Left renal cortex interstitium (tissue), 4 donors: ENCODE data around the gene SFMBT2. TPM values are rescaled to one million over a fixed set of nuclear protein-coding genes. Genes with fewer than 3 reads are reported as not detected.
A peak's percentile ranks its signal among the peaks of the same experiment; 100 is the strongest.

Experiments
- DNase-seq, 4 donors: peaks; one replicate each; pipeline ENCODE4 v3.0.0-alpha.2; 2013; ENCODE audit warnings: low read depth in 4 of 4, low spot score in 2 of 4, missing footprints in 1 of 4
- polyA plus RNA-seq, 4 donors: library from polyadenylated mRNA; unstranded; fragments of 120-200 nt; gene quantifications; one replicate each; pipeline ENCODE4 v1.2.1, GENCODE V29; 2013; ENCODE audit not compliant: insufficient read length in 4 of 4

SFMBT2 gene
- polyA plus RNA-seq, 4 donors: 5.2 to 8.4 (median 6.4) TPM

DNA sequence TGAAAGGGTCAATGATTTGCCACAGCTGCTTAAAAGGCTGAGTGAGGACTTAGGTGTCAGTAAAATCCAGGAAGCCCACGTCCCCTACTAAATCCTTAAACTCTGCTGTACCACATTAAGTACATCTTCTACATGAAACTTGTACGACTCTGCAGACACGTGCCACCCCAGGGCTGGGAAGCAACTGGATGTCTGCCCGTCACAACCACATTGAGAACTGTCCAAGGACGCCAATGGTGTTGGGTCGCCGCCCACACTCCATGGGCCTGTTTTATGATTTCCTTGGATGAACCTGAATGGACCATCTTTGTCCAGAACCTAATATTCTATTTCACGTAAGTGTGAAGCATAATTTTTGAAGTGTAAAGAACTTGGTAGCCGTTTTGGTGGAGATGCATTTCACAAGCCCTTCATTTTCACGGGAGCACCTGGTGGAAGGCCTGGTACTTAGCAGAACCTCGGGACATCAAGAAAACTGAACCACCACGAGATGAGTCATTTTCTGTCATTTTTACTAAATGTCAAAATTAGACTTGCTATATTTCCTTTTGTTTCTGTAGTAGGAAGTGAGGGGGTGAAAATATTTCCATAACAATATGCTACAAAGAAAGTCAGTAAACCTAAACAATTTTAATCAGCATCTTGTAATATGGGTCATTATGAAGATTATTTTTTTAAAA is 134.9 kb downstream of the SFMBT2 start:
- no peak for DNase-seq

DNA sequence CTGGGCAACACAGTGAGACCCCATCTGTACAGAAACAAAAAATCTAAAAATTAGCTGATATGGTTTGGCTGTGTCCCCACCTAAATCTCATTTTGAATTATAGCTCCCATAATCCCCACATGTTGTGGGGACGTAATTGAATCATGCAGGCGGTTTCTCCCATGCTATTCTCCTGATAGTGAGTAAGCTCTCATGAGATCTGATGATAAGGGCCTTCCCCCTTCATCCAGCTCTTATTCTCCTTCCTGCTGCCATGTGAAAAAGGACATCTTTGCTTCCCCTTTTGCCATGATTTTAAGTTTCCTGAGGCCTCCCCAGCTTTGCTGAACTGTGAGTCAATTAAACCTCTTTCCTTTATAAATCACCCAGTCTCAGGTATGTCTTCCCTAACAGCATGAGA is 136.5 kb downstream of the SFMBT2 start:
- DNase-seq: no peak

DNA sequence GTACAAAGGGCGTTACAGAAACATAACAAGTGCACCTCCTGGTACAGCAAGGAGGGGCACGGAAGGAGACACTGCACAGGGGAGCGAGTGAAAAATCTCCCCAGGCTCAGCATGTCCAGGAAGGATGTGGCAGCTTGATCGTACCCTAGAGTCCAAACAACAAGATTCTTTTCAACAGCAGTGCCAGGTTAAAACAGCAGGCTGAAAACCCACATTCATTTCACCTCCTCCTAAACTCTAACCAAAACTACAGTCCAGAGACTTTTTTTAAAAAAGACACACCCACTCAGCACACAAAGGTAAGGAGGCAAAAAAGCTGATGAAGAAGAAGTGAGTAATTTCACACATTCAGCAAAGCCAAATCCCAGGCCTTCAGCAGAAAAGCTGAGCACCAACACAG is 138.8 kb downstream of the SFMBT2 start:
- no peak for DNase-seq

DNA sequence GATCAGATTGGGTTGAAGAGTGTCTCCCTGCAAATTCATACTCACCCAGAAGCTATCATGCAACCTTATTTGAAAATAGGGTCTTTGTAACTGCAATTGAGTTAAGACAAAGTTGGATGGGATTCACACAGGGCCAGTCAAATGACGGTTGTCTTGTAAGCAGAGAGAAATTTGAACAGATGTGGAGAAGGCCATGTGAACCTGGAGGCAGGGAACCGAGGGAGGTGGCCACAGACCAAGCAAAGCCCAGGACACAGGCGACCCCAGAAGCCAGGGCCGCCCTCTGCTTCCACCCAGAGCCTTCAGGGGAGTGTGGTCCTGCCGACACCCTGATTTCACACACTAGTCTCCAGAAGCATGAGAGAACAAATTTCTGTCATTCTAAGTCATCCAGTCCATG is 140.8 kb downstream of the SFMBT2 start:
- no peak for DNase-seq

DNA sequence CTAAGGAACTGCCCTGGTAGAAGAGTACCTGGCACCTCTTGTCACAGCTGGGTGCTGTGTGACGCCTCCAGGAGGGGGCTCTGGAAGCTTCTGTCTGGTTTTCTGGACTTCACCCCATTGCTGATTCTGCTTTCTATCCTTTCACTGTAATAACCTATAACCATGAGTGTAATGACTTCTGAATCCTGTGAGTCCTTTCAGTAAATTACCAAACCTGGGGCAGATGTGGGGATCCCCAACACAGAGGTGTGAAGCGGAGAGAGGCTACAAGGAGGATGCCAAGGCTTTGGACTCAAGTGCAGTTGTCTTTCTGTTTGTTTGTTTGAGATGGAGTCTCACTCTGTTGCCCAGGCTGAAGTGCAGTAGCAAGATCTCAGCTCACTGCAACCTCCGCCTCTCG is 143.7 kb downstream of the SFMBT2 start:
- DNase-seq: no peak

DNA sequence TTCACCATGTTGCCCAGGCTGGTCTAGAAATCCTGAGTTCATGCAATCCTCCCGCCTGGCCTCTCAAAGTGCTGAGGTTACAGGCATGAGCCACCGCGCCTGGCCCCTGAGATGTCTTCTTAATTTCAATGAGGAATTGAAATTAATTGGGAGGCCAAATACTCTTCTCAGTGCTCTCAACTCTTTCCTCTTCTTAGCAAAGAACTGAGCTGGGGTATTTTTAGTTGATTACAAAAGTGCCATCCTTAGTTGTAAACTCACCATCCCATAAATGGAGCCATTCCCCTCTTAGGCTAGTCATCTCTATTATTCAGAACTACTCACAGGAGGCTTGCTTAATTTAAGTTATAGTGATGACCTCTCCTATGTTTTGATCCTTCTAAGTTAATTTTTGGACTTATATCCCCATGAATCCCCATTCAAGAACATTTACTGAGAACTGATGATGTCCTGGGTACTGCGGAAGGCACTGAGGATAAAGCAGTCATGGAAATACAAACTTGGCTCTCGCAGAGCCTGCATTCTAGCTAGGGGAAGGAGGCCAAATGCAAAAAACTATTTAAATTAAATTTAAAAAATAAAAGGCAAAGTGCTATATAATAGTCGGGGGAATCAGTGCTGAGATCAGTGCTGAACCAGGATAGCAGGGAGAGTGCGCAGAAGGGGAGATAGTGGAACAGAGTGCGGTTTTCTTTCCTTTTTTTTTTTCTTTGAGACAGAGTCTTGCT is 145.3 kb downstream of the SFMBT2 start:
- DNase-seq: no peak

DNA sequence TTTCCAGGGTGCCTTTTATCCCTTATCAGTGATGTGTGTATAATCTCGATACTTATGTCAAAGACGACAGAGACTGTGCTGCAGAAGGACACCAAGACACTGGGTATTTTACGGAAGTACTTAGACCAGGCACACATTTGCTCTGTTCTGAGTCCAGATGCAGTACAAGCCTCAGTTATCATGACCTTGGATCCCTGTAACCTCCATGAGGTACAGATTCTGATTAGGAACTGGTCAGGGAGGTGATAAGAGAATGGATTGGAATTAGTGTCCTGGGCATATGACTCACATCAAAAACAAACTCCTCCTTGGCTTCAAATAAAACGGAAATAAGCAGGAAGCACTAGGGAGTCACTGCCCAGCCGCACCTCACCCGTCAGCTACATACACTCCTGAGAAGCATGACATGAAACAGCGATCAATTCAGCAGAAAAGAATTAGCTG is 146.5 kb downstream of the SFMBT2 start:
- DNase-seq: no peak

DNA sequence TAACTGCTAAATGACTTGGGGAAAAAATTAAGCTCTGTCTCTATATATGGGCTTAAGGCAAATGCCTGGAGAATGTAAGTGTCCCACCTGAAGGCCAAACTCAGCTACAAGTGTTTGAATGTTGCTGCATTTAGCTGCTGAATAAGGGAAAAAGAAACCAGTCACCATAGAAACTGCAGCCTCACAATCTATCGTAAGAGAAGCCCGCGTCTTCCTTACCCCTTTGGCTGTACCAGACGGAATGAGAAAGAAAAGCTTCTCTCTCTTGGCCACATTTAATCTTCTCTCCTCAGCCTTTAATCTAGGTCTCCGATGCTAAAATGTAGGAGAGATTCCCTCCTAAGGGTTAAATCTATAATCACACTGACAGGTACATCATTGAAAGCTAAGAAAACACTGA is 147.2 kb downstream of the SFMBT2 start:
- DNase-seq: no peak

DNA sequence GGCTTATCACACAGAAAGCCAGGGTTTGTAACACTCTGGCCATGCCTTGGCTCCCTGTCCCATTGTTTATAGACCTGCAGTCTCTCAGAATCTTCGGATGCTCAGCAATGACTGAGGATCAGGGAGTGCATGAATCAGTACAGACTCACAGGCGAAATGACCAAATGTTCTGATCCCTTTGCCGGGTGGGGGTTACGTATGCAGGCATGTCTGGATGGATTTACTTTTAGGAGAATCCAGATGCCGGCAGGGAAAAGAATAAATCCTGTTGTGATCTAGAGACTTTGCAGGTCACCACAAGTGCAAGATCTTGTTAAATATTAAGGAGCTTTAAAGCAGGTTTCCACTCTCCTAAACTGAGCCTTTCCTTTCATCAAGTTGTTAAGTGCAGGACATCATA is 149.5 kb downstream of the SFMBT2 start:
- no peak for DNase-seq

DNA sequence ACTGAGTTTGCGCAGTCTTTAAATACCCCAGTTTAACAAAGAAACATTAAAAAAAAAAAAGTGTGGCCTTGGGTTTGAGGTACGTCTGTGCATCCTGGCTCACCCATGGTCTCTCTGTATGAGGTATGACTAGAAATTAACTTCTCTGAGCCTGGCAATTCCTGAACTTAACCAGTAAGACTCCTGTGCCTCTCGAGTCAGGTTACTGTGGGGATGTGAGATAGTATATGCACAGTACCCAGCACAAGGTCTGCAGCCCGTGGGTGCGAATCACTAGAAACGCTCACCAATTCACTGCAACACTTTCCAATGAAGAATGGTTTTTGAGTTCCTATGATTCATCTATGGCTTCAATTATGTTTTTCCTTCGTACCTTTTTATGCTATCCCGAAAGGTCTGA is 149.9 kb downstream of the SFMBT2 start:
- DNase-seq: no peak

DNA sequence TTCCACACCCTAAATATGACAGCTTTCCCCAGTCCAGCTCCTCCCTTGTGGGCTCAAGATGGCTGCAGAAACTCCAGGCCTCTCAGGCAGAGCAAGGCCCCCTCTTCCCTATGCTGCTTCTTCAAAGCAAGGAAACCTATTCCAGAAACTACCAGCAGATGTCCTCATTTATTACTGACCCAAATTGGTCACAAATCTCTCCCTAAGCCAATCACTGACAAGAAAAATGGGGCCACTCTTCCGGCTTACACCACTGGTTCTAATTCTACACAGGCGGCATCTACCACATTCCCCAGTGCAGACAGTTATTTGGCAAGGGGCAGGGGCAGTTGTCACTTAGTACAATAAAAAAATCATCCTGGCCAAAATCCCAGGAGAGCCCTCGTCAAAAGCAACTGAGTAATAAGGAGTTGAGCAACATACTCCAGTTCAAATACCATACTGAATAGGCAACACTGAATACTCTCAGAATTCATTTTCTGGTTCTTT is 150.4 kb downstream of the SFMBT2 start:
- DNase-seq: peak; percentile 36 to 66 (median 38)

DNA sequence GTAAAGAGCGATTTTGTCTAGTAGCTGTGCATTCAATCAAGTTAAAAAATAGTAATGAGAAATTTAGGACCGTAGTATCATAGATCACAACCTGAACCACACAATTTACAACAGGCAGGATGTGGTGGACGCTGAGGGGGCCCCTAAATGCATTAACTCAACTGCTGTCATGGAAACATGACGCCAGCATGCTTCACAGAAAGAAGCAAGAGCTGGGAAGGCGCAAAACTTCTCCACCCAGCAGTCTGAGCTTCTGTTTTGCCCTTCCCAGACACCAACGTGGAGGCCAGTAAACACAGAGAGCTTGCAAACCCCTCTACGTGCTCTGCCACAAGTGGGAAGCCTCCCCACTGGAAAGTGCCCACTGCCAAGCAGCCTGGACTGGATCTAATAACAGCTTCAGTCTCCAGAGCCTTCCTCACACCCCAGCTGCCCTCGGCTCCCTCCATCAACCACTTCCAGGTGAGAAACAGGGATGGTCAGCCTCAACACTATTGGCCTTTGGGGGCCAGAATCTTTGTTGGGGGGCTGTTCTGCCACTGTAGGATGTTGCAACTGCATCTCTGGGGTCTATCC is 151.8 kb downstream of the SFMBT2 start:
- DNase-seq: no peak

DNA sequence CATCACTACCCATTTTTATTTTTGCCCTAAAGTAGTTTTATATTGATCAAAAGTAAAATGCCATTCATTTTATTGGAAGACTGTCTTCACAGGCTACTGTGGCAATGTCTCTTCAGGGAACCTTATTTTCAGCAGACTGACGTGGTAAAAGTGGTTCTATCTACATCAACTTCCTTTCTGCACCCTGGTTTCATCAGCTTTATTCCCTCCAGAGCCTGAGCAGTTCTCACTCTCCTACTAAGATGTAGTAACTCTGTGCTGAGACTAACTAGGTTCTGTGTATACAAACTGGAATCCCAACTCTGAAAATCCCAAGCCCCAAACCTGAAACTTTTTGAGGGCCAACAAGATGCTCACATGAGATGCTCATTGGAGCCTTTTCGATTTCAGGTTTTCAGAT is 155.3 kb downstream of the SFMBT2 start:
- no peak for DNase-seq

DNA sequence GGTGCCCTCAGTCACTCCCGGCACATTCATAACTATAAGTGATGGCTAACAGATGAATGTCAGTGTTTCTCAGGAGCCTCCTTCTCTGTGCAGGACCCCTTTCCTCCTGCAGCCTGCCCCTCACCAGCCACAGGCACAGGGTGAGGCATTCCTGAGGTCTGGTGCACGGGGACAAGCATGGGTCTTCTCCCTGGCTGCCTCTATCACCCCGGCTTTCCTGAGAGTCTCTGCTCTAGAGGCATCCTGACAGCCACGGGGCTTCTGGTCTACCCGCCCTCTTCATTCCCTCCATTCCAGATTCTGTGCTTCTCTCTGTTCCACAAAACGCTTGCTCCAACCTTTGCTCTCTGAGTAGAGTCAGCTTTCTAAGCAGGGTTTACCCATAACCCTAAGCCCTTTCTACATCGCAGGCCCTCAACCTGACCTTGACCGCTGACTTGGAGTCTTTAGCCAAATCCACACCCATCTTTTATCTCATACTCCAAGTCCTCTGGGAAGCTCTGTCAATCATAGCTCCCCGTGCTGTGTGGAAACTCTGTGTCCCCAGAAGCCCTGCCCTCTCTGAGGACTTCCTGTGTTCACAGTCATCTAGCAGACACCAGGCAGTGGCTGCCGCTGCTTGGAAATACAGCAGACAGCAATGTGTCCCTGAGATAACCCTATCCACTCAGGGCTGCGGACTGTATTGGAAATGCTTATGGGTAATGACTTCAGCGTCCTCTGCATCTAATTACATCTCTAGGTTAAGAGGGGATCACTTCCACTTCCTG is 159.0 kb downstream of the SFMBT2 start:
- no peak for DNase-seq

DNA sequence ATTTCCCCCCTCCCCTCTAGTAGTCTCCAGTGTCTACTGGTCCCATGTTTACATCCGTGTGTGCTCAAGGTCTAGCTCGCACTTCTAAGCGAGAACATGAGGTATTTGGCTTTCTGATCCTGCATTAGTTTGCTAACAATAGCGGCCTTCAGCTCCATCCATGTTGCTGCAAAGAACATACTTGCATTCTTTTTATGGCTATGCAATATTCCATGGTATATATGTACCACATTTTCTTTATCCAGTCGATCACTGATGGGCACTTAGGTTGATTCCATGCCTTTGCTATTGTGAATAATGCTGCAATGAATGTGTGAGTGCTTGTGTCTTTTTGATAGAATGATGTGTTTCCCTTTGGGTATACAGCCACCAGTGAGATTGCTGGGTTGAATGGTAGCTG is 160.6 kb downstream of the SFMBT2 start:
- DNase-seq: no peak

DNA sequence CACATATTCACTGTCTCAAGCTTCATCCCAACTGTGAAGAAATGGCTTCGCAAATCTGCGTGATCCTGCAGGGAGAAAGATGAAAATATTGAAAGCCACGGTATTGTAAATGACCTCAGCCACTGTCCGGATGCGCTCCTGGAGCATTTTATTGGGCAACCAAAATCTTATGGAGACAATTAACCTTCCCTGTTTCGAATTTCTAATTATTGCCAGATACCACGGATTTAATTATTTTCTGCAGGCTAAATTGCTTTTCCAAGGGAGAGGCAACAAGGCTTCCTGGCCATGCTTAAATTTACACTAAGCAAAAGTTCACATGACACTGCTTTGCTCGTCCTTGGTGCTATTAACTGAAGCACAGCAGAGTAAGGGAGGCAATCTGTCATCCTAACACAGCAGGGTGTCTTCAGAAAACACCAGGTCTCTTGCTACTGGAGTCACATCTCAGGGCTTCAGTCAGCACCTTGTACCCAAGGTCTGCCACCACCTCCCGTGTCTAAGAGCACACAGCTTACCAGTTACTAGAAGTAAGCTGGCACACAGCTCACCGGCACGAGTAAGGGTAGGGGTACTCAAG is 162.2 kb downstream of the SFMBT2 start:
- DNase-seq: no peak

DNA sequence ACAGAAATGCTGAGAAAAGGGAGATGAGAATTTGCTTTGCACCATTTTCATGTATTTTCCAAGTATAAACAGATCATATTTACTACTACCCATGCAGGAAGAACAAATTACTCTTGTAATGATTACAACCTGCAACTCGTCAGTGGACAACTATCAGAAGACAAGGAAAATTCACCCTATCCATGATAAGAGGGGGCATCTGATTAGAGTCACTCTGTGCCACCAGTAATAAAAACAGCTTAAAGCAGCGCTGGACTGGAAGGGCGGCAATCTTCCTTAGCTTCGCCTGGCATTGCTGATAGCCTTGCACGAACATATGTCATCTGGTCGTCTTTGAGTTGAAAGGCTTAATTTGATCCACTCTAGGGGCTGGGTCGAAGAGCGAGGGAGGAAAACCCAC is 162.7 kb downstream of the SFMBT2 start:
- DNase-seq: no peak

DNA sequence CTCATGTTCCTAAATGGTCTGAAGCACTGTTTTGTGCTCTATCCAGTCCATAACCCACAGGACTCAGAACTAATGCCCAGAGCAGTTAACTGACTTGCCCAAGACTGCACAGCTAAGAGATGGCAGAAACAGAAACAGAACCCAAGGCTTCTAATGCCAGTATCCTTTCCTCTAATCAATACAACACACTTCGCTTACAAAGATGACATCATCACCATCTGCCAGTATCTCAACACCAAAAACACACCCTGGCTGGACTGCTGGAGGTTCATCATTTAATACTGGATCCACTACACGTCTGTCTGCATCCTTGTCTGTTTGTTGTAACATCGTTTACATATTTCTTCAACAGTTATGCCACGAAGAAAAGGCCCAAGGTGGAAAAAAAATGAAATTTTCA is 165.3 kb downstream of the SFMBT2 start:
- DNase-seq: no peak

DNA sequence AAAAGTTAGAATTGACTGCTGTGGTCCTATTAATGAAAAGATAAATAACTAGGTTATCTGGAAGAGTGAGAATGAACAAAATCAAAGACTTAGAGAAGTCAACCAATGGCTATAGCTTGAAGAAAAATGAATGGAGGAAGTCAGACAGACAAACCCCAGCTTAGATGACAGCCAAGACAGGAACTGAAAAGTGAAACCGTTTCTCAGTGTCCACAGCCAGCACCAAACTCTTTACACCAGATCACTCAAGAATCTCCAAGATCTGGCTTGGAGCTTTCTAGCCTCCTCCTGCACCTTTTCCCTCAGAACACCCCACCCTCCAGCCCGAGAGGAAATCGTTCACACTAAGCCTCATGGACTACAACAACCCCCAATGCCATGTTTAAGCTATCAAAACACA is 167.0 kb downstream of the SFMBT2 start:
- DNase-seq: no peak

DNA sequence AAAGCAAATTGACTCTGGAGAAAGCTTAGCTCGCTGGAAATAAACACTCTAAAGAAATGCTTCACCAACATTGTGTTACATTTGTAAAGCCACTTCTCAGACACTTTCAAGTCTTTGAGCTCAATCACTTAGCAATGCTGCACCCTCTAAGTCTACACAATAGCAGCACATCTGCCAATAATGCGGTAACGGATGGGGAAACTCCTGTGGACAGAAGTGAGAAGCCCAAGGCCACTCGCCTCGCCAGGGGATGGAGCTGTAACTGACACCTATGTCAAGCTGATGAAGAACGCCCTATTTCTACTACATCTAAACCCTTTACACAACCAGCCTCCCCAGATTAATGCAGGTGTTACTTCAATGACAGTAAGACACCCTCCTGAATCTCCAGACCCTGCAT is 167.7 kb downstream of the SFMBT2 start:
- DNase-seq: no peak
